ENCODE measurements around the gene ATP7B.
"Not testable (repeated sequence)": the region's sequence is repeated elsewhere in the genome, so short reads cannot be mapped to it uniquely, and the experiment has no call there.

Gene ATP7B

DNA sequence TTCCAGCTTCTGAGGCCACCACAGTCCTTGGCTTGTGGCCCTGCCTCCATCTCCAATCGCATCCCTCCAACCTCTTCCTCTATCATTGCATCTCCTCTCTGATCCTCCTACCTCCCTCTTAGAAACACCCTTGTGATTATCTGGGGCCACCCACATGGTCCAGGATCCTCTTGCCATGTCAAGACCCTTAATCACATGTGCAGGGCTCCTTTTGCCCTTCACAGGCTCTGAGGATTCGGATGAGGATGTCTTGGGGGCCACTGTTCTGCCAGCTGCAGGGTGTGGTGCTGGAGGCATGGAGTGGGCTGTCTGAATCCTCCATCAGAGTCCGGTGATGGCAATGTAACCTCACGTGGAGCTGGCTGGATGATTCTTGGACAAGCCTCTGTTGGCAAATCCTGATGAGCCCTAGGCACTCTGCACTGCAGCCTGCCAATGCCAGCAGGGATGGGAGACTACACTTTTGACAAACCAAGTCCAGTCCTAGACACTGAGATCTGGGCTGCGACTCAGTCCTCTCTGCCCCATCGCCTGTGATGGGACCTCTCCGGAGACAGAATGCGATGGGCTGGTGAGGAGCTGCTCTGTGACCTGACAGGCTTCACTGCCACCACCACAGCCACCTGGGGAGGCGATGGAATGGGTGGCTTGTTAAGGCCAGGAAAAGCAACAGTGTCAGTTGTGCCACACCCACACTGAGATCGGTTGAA is 88.3 kb downstream of the ATP7B start:
- no peak for DNase-seq (ENCODE audit: low read depth in 2 of 2)

DNA sequence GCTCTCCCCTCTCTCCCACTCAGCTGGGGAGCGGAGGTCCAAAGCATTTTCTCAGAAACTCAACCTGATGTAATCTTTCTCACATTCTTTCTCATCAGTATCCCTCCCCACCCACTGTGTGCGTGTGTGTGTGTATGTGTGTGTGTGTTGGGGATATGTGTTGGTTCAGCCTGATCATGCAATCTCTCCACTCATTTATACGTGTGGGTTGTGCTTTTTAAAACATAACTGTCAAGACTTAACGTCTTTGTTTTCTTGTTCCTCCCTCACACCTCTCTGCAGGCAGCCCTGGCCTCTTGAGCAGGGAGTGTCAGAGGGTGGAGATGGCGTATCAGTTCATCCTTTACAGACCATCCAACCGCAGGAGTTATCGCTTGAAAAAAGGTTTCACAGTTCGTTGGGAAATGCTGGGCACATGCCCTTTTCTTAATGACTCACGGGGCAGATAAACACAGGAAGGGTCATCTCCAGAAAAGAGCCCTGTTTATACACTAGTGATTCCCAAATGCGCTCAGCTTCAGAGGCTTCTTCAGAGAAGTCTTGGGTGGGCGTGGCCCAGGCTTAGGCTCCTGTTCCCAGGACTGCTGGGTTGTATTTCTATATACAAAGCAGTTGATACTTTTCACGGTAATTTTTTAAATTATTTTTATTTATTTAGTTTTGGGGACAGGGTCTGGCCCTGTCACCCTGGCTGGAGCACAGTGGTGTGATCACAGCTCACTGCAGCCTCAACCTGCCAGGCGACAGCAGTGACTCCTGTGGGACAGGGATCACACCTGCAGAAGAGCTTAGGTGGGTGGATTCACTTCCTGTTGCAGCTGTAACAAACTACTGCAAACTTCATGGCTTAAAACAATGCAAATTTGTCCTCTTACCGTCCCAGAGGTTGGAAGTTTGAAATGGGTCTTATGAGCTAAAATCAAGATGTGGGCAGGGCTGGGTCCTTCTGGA is 89.2 kb downstream of the ATP7B start:
- no peak for DNase-seq (ENCODE audit: low read depth in 2 of 2)

DNA sequence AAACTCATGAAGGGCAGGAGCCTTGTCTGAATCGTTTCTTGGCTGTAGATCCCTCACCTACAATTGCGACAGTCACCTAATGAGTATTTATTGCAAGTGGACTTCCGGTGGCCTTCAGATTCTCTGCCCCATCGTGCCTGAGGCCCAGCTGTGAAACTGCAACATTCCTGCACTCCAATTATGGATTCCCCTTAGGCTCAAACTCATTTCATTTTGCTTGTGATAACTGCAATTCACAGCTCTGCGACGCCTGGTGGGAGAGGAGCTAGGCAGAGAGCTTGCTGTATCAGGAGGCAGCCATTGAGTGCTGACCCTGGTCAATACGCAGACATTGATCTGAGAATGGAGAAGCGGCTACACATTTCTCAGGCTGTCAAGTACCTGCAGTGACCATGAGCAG is 90.5 kb downstream of the ATP7B start:
- no peak for DNase-seq (ENCODE audit: low read depth in 2 of 2)

DNA sequence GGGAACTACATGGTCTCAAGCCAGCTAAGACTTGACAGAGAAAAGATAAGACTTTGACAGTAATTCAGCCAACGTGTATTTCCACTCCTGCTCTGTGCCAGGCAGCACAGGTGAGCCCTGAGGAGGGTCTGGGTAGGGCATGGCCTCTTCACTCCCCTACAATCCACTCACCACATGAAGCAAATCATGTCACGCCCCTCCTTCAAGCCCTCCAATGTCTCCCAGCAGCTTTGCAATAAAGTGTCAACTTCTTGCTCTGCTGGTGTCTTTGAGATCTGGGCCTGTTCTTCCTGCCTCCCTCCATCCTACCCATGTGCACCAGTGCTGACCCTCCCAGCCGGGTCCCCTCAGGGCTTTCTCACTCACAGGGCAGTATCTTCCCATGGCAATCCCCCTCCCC is 91.0 kb downstream of the ATP7B start:
- no peak for DNase-seq (ENCODE audit: low read depth in 2 of 2)

DNA sequence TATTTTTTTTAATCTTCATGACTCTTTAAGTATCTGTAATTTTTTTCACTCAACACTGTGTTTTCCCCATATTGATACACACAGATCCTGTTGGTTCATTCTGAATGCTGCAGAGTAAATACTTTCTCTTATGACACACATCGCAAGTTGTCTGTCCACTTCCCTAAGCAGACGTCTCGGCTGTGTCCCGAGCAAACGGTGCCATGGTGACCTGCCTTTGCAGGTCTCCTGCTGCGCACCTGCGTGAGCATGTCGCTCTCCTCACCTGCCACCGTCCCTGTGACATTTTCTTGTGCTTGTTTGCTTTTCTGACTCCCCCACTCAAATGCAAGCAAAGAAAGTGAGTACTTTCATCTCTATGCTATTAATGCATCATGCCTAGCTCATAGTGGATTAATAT is 91.7 kb downstream of the ATP7B start:
- no peak for DNase-seq (ENCODE audit: low read depth in 2 of 2)

DNA sequence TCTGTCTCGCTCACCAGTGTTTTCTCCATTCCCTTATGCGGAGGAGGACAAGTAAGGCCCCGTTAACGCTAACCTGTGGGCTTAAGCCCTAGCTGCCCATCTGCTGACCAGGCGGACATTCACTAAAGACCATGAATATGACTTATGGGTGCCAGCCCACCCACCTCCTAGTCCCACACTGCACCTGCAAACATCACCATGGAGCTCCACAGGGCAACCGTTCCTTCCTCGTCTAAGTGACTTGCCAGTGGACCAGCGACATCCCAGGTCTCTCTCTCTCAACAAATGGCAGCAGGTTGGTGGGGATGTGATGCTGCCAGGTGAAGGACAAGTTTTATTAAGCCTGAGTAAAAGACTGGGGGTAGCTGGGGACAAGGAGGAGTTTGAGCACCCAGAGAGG is 94.3 kb downstream of the ATP7B start:
- DNase-seq (ENCODE audit: low read depth in 2 of 2), result no peak

DNA sequence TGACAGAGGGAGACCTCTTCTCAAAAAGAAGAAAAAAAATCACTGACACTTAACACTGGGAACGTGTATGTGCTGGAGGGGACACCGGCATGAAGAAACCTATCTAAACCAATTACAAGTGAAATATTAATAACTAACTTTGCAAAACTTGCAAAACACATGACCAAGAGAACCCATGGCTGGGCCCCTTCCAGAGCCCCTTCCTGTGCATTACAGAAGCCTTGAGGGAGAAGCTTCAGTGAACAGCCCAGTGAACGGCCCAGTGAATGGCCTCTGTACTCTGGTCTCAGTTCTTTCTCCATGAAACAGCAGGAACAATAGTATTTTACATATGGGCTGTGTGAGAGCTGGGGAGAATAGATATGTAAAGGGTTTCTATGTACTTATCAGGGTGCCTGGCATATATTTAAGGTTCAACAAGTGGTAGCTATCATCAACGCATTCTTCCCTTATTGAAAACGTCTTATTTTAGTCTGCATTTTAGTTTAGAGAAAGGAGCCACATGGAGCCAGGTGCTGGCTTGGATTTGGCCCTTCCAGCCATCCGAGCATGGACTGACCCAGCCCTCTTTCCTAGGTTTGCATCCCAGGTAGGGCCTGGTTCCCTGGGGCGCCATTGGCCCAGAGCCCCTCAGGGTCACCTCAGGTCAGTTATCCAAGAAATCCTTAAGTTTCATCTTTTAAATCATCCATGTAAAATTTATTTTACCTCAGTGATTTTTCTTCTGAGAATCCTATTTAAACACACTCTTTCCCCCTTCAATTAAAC is 95.0 kb downstream of the ATP7B start:
- DNase-seq (ENCODE audit: low read depth in 2 of 2), result no peak

DNA sequence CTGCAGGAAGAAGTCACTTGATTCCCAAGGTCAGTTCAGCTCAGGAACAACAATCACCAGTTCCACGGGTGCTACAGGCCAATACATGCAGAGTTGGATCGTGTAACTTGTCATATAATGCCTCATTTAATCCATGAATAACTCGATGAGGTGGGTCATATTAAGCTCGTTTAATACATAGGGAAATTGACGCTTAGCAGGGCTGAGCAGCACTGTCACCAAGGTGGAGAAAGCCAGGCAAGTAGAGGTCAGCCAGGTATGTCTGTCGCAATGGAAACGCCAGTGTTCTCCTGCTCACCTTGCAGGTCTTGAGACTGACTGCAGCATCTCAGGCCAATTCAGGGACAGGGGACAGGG is 97.1 kb downstream of the ATP7B start:
- DNase-seq (ENCODE audit: low read depth in 2 of 2), result no peak

DNA sequence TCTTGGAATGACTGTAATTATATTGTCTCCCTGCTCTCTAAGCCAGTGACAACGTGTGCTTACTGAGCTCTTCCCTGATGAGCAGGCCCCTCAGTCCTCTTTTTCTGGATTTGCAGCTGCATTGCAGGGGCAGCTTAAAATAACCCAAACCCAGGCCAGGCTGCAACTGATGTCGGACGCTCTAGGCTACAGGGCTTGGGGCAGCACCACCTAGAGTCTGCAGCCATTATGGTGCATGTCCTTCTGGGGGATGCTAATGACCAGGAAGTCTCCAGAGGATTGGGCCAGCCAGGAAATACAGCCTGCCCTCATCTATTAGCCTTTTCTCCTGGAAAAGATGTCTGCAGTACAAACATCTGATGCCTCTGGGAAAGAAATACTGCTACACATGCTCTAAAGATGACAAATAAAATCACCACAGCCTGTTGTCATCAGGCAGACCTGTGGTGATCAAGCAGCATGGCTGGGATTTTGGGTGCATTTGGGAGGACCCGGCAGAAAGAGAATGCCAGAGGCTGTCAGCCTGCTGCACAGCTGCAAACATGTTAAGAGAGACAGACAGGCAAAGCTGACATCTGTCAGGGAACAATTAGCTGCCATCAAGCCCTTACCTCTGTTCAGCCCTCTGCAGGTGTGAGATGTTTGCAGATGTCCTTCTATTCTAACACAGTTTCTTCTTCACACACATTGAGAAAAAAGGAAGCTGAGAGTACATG is 97.7 kb downstream of the ATP7B start:
- DNase-seq (ENCODE audit: low read depth in 2 of 2), result no peak

DNA sequence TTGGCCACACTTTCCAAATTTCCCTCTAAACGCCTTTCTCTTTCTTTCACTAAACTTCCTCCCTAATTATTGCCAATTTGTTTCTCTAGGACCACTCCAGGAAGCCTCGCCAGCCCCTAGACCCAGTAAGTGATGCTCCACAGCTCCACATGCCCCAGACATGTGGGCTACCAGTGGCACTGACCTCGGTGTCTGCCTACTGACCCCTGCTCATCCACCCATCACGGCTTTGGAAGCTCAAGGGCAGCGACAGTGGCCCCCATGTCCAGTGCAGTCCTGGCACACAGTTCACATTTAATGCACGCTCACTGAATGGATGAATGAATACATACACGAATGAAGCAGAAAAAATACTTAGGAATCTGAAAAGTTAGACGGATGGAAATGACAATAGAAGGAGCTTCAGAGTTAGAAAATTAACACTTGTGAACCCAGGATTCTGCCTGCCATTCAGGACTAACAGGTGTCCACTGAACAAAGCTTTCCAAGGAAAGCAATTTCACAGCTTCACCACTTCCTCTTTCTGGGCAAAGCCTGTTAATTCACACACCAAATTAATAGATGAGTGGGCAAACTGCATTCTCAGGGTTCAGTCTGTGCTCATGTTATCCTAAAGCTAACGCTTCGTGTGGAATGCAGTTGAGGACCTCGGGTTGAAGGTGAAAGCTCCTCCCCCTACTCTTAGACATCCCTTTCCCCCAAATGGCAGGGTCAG is 98.6 kb downstream of the ATP7B start:
- no peak for DNase-seq (ENCODE audit: low read depth in 2 of 2)

DNA sequence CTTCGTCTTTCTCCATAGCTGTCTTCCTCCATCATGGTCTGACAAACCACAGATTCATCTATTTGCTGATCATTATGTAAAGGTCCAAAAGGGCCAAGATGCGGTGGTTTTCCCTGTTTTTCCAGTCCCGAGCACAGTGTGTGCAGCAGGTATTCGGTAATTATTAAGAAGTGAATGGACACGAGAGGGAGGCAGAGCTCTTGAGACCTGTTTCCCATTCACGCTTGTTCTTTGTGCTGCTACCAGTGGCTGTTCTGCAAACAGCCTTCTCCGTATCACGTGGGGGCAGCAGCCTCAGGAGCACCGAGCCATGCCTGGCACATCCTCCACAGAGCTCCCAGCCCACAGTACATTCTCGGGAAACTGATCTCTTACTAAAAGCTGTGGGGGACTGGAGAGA is 99.2 kb downstream of the ATP7B start:
- DNase-seq (ENCODE audit: low read depth in 2 of 2), result no peak

DNA sequence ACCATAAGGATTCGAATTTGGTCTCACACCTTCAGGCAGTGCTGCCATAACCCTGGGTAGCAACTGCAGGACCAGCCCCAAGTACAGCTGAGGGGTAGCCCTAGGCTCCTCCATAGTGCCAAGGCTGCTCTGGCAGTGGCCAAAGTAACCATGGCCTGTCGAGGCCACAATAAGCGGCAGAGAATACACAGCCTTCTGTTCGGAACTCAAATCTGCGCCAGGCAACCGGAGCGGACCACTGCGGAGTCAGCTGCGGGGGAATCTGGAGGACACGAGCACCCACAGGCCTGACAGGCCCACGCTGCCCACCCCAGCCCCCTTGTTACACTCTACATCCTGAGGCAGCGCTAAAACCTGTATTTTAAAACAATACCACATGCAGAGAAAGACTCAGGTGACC is 100.7 kb downstream of the ATP7B start:
- no peak for DNase-seq (ENCODE audit: low read depth in 2 of 2)

DNA sequence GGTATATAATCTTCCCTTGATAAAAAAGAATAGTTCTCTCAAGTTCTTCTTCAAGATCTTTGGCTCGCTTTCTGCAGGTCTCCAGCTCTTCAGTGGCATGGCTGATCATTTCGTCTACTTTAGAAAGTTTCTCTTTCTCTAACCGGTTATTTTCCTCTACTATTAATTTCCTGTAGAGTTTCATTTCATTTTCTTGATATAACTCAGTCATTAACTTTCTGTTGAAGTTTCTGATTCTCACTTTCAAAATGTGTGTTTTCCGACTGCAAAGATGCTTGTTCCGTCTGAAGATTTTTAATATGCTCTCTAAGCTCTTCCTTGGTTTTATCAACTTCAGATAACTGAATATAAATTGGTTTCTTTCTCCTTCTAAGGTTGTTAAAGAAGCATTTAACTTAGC is 102.0 kb downstream of the ATP7B start:
- not testable (repeated sequence) for DNase-seq (ENCODE audit: low read depth in 2 of 2)

DNA sequence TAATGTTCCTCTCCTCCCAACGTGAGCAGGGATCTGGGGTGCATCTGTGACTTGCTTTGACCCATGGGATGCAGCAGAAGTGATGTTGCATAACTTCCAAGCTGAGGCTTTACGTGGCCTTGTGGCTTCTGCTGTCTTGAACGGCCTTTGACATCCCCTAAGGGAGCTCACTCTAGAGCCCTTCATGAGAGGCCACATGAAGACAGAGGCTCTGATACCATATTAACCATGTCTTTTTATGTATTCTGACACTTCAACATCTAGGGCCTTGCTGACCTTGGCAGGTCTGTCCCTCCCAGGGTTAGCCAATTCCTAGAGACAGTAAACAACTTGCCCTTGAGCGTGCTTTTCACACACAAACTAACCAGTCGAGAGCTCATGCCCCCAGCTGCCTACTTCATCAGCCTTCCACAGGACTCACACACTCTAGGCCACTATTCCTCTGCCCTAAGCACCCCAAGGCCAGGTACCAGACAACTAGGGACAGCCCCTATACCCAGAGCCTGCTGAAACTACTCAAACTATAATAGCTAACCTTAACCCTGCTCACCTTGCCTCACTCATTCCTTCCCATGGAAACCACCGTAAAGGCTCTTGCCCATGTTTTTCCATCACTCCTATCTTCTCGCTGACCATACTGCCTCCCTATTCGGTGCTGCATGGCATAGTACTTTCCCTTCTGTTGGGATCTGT is 104.1 kb downstream of the ATP7B start:
- no peak for DNase-seq (ENCODE audit: low read depth in 2 of 2)

DNA sequence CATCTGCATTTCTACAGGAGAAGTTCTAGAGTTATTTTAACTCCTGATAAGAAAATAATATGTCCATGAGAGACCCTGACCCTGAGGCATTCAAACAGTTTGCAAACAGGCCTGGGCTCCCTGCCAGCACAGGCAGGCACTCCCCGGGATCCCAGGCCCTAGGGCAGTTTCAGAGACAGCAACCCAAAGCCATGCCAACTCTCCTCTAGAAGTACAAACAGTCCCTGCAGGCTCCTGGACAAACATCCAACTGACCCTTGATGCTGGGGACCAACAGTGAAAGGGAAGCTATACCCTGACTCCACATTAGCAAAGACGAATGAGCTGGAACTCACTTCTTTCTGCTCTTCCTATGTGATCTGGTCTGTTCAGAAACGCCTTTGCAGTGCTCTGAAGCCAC is 104.7 kb downstream of the ATP7B start:
- DNase-seq (ENCODE audit: low read depth in 2 of 2), result no peak

DNA sequence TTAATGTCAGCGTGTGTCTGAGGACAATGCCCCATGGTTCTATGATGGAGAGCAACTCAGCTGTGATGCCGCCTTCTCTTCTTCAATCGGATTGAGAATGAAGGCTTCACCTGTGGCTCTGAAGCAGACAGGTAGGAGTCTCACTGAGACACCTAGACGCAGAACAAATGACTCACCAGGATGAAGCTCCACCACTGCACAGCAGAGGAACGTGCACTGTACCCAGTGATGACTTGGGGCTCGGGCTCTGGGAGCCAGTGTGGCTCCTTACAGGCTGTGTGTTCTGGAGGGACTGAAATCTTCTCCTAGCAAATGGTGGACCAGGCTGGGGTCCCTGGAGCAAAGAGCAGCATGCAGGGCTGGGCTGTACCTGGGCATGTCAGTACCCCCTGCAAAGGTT is 105.5 kb downstream of the ATP7B start:
- no peak for DNase-seq (ENCODE audit: low read depth in 2 of 2)

DNA sequence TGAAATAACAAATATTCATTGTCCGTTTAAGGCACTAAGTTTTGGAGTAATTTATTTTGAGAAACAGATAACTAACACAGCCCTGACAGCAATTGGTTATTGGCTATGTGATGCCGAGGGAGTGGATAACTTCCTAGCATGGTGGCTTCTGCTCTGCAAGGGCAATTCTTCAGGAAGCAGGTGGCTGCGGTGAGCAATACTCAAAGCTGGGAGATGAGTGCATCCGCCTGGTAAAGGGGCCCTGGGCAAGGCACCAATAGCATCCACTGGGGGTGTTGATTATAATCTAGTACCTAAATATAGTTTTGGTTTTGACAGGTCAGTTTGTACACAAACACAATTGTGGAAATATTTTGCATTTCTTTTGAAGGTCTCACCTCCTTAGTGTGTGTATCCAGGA is 108.5 kb downstream of the ATP7B start:
- DNase-seq (ENCODE audit: low read depth in 2 of 2), result no peak

DNA sequence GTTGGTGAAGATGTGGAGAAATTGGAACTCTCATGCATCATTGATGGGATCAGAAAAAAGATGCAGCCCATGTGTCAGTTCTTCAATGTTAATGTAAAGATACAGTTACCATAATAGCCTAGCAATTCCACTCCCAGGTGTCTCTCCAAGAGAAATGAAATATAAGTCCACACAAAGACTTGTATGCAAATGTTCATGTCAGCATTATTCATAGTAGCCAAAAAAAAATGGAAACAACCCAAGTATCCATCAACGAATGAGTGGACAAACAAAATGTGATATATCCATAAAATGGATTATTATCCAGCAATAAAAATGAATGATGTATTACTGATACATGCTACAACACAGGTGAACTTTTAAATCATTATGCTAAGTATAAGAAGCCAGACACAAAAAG is 110.8 kb downstream of the ATP7B start:
- no peak for DNase-seq (ENCODE audit: low read depth in 2 of 2)

DNA sequence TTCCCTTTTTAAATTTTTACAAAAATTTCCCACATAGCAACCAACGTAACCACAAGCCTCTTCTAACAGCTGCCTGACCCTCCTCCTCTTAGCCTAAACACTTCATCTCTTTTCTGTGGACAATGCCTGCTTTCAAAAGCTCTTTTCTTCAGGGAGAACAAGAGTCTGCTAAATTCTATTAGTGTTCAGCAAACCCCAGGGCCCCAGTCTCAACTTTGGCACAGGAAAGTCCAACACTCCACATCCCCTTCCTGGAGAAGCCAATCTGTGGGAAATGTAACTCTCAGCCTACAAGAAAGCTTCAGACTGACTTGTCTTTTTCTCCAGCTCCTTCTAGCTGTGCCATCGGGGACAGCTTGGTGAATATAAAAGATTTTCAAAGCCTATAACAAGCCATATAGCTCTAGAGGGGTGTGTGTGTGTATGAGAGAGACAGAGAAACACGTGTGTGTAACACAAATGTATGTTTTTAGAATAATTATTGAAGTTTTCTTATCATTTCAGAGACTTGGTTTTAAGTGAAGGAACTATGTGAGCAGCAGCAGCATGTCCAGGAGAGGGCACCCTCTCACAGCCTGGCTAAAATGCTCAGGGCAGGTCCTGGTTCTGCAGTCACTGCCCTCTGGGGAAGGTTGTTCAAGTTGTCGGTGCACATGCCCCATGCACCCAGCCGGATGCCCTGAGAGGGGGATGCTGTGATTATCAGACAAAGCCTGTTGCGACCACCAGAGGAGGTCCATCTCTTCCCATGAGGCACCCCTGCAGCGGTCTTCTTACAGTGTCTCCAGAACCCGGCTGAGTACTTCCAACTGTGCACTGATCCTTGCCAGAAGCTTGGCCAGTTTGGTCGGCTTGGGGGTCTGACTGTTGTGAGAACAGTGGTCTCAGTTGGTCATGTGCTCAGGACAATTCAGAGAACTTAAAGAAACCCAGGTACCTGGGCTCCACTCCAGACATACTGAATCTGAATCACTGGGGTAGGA is 115.1 kb downstream of the ATP7B start:
- no peak for DNase-seq (ENCODE audit: low read depth in 2 of 2)

Measured in stimulated activated CD8-positive, alpha-beta memory T cell treated with anti-CD3 and anti-CD28 coated beads, Interleukin-15, amount 100 ng/mL, for 4 hours (primary cell).